Measurements from ENCODE around the gene P2RX5.

Gene P2RX5

GRCh38 chr17:3656755-3657587 lies 39.0 kb downstream of the P2RX5 start:
- DNase-seq (ENCODE audit: low read depth): no peak

GRCh38 chr17:3656353-3656752 lies 39.6 kb downstream of the P2RX5 start:
- DNase-seq (ENCODE audit: low read depth): no peak

GRCh38 chr17:3655766-3656165 lies 40.2 kb downstream of the P2RX5 start:
- no peak for DNase-seq (ENCODE audit: low read depth)

GRCh38 chr17:3647769-3648555 lies 48.0 kb downstream of the P2RX5 start:
- DNase-seq (ENCODE audit: low read depth): peak; percentile 17

GRCh38 chr17:3647251-3647650 lies 48.7 kb downstream of the P2RX5 start:
- DNase-seq (ENCODE audit: low read depth): no peak

- no peak for DNase-seq (ENCODE audit: low read depth)
Observed at GRCh38 chr17:3645310-3645709, 50.6 kb downstream of the P2RX5 start.

- DNase-seq (ENCODE audit: low read depth): no peak
Observed at GRCh38 chr17:3643889-3644349, 52.0 kb downstream of the P2RX5 start.

- DNase-seq (ENCODE audit: low read depth): no peak
Observed at GRCh38 chr17:3641717-3642486, 54.1 kb downstream of the P2RX5 start.

- DNase-seq (ENCODE audit: low read depth): no peak
Observed at GRCh38 chr17:3641014-3641413, 54.9 kb downstream of the P2RX5 start.

GRCh38 chr17:3639981-3640596 lies 55.9 kb downstream of the P2RX5 start:
- no peak for DNase-seq (ENCODE audit: low read depth)

- no peak for DNase-seq (ENCODE audit: low read depth)
Observed at GRCh38 chr17:3636908-3637373, 59.0 kb downstream of the P2RX5 start.

- DNase-seq (ENCODE audit: low read depth): peak; percentile 91
Observed at GRCh38 chr17:3636154-3636907, 59.6 kb downstream of the P2RX5 start, which contains the start of the genes CTNS and SHPK. CTNS (plus strand) TSS chr17:3636760; CDS start chr17:3640207, 3,447 bp downstream. SHPK (minus strand) TSS chr17:3636250; CDS start chr17:3636219, 31 bp downstream.

- DNase-seq (ENCODE audit: low read depth): no peak
Observed at GRCh38 chr17:3635474-3636153, 60.3 kb downstream of the P2RX5 start.

GRCh38 chr17:3632287-3632686 lies 63.7 kb downstream of the P2RX5 start:
- DNase-seq (ENCODE audit: low read depth): no peak

GRCh38 chr17:3630781-3631180 lies 65.2 kb downstream of the P2RX5 start:
- DNase-seq (ENCODE audit: low read depth): no peak

GRCh38 chr17:3627769-3628167 lies 68.2 kb downstream of the P2RX5 start:
- no peak for DNase-seq (ENCODE audit: low read depth)

GRCh38 chr17:3626831-3627768 lies 68.9 kb downstream of the P2RX5 start:
- no peak for DNase-seq (ENCODE audit: low read depth)
